Lower leg skin (tissue), 4 donors: ENCODE measurements around the gene GUF1. TPM values are rescaled to one million over a fixed set of nuclear protein-coding genes. Genes with fewer than 3 reads are reported as not detected.

ENCODE experiments used
- DNase-seq, 2 donors: peaks; one replicate each; pipeline ENCODE4 v3.0.0-alpha.2; 2019; ENCODE audit warnings: low spot score in 2 of 2
- H3K4me3 ChIP-seq: fragments of 200-600 bp; sonication (generic); 2 replicates; pipeline ENCODE4 v1.5.1; 2017; ENCODE audit warnings: mild to moderate bottlenecking, low read depth; ENCODE audit not compliant: poor library complexity, severe bottlenecking
- CTCF ChIP-seq, 3 donors: fragments of 450-650 bp; IDR thresholded peaks; one replicate each; pipeline ENCODE4 v1.5.1; 2016; ENCODE audit warnings: antibody characterized with exemption in 3 of 3, mild to moderate bottlenecking in 3 of 3, moderate library complexity in 2 of 3
- POLR2A ChIP-seq, 2 donors: fragments of 450-650 bp; IDR thresholded peaks; one replicate each; pipeline ENCODE4 v1.6.1; 2016 to 2017; ENCODE audit warnings: antibody characterized with exemption in 2 of 2, mild to moderate bottlenecking in 1 of 2, moderate library complexity in 1 of 2
- WGBS, 2 donors: methylation state at CpG; one replicate each; pipeline ENCODE4 v1.1.5; 2018; 5-methylcytosine and 5-hydroxymethylcytosine counted together
- intact Hi-C: fragments of 100-400 bp; cut with DNase I; formaldehyde crosslinking; loops from one replicate; pipeline ENCODE4 v1.15.0; 2023; ENCODE audit warnings: low total_unique reads
- total RNA-seq, 4 donors: library from RNA; depleted of rRNA; stranded (reverse); fragments of >200 nt; gene quantifications; one replicate each; pipeline ENCODE4 v1.1.0, GENCODE V29; 2016

The GUF1 gene
- total RNA-seq, 4 donors from 2014 or later: 13.4 to 19.8 (median 17.4) TPM

GRCh38 chr4:44663539-44664263 is 14.5 kb upstream of the GUF1 start:
- WGBS, 2 donors: 89 to 91% methylated on average over 20 of the region's 20 CpGs
- intact Hi-C loops: no loop called here
- TF ChIP-seq CTCF (IDR thresholded peaks at IDR 0.05): no peak
- no peak for TF ChIP-seq POLR2A (IDR thresholded peaks at IDR 0.05)
- DNase-seq: no peak
- H3K4me3 ChIP-seq: no peak overlapping the region

- no peak for DNase-seq
- 46 to 79% methylated on average over 2 of the region's 2 CpGs for whole genome bisulfite sequencing, 2 donors
- TF ChIP-seq CTCF (IDR thresholded peaks at IDR 0.05): no peak
- no peak for TF ChIP-seq POLR2A (IDR thresholded peaks at IDR 0.05)
- intact Hi-C loops: no loop called here
- H3K4me3 ChIP-seq: no peak overlapping the region
These were observed 9.7 kb upstream of the GUF1 start for GRCh38 chr4:44668526-44668925.

- intact Hi-C loops: no loop called here
- DNase-seq: no peak
- H3K4me3 ChIP-seq: no peak overlapping the region
- WGBS, 2 donors: 53 to 69% methylated on average over 4 of the region's 4 CpGs
- TF ChIP-seq CTCF (IDR thresholded peaks at IDR 0.05) (no peak), POLR2A (IDR thresholded peaks at IDR 0.05) (no peak)
These were observed 7.6 kb upstream of the GUF1 start for GRCh38 chr4:44670506-44671199.

GRCh38 chr4:44671636-44672035 is 6.6 kb upstream of the GUF1 start:
- no peak for TF ChIP-seq POLR2A (IDR thresholded peaks at IDR 0.05)
- no peak for TF ChIP-seq CTCF (IDR thresholded peaks at IDR 0.05)
- WGBS, 2 donors: 84% methylated on average over 3 of the region's 3 CpGs
- DNase-seq: no peak
- H3K4me3 ChIP-seq: no peak overlapping the region
- intact Hi-C loops: no loop called here

- WGBS, 2 donors: 88 to 95% methylated on average over 1 of the region's 1 CpG
- DNase-seq: no peak
- H3K4me3 ChIP-seq: no peak overlapping the region
- intact Hi-C loops: no loop called here
- no peak for TF ChIP-seq CTCF (IDR thresholded peaks at IDR 0.05)
- no peak for TF ChIP-seq POLR2A (IDR thresholded peaks at IDR 0.05)
These were observed 3.7 kb upstream of the GUF1 start for GRCh38 chr4:44674471-44674870.
